IPS-15b (cell line): Measurements from ENCODE around the gene UBE3D.

ENCODE experiments used
- H3K27me3 ChIP-seq: one replicate; pipeline ENCODE4 v1.6.1; 2013; ENCODE audit warnings: low read length; ENCODE audit not compliant: control insufficient read depth, insufficient read depth
- H3K36me3 ChIP-seq: one replicate; pipeline ENCODE4 v1.6.1; 2013; ENCODE audit warnings: low read length; ENCODE audit not compliant: control insufficient read depth, insufficient read depth
- H3K4me1 ChIP-seq: one replicate; pipeline ENCODE4 v1.6.1; 2013; ENCODE audit warnings: mild to moderate bottlenecking, low read length; ENCODE audit not compliant: control insufficient read depth, insufficient read depth
- H3K4me3 ChIP-seq: one replicate; pipeline ENCODE4 v1.5.1; 2013; ENCODE audit warnings: low read depth, low read length
- H3K9ac ChIP-seq: one replicate; pipeline ENCODE4 v1.6.1; 2013; ENCODE audit warnings: low read depth, mild to moderate bottlenecking, low read length
- H3K9me3 ChIP-seq: one replicate; pipeline ENCODE4 v1.6.1; 2013; ENCODE audit warnings: mild to moderate bottlenecking, low read length; ENCODE audit not compliant: control insufficient read depth, insufficient read depth

Gene UBE3D

DNA sequence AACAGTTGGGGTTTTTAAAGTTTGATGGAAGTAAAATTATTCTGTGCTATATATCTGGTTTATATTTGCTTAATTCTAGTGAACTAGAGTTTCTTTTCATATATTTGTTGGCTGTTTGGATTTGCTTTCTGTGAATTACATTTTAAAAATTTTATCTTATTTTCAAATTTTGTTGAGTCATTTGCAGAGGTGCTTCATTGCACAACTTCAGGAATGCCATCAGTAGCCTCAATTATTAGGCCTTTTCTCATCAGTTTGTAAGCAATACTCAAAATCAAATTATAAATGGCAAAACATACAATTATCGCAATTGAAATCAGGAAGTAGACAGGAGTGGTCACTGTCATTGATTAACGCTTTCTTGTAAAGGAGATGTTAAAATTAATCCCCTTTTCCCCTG, 96.9 kb downstream of the UBE3D start:
- H3K36me3 ChIP-seq = no peaks in the 10 kb centered on the region
- H3K9ac ChIP-seq = no peak overlapping the region
- no peak overlapping the region for H3K4me3 ChIP-seq
- H3K9me3 ChIP-seq = no peaks in the 10 kb centered on the region
- H3K27me3 ChIP-seq = no peaks in the 10 kb centered on the region
- H3K4me1 ChIP-seq = no peaks in the 10 kb centered on the region

- no peaks in the 10 kb centered on the region for H3K9me3 ChIP-seq
- H3K4me1 ChIP-seq = peaks cover 6% of the 10 kb centered on the region
- no peak overlapping the region for H3K9ac ChIP-seq
- H3K27me3 ChIP-seq = no peaks in the 10 kb centered on the region
- H3K4me3 ChIP-seq = no peak overlapping the region
- no peaks in the 10 kb centered on the region for H3K36me3 ChIP-seq
These were observed 102.3 kb downstream of the UBE3D start for GRCh38 chr6:82963191-82963925.

DNA sequence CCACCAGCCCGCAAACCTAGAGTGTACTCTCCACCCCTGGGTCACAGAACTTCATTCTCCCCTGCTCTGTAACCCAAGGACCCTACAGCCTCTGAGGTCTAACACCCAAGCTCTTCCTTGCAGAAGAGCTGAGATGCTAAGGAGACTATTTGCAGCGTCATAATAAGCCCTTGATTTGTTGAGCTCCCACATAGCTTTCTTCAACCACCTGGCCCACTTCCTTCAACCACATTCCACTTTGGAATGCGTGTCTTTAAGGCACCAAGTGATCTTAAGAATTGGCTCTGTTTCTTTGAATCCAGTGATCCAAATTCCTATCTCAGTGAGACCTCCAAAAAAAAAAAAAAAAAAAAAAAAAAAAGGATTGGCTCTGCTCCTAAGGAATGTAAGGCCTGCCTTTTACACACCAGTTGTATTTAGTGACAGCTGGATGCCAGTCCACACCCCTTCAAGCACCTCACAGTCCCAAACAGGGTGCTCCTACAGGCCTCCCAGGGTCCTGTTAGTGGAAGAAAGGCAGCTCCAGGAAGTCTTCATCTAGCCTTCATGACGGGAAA, 106.2 kb downstream of the UBE3D start:
- no peaks in the 10 kb centered on the region for H3K36me3 ChIP-seq
- no peak overlapping the region for H3K4me3 ChIP-seq
- H3K9ac ChIP-seq = no peak overlapping the region
- no peaks in the 10 kb centered on the region for H3K9me3 ChIP-seq
- H3K27me3 ChIP-seq = no peaks in the 10 kb centered on the region
- peaks cover 6% of the 10 kb centered on the region for H3K4me1 ChIP-seq

DNA sequence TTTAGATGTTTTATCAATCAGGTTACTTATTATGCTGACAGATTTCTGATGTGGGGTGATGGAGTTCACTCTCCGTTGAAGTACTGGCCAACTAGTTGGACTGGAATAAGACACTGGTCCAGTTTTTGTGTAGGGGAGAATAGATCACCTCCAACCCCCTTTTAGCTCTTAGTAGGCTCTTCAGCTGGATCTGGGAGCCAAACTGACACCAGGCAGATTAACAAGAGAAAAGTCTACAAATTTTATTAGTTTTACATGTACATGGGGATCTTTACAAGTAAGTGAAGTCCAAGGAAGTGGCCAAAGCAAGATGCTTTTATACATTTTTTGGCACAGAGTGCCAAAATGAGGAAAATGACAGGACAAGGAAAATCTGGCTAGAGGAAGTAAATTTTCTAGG, 107.1 kb downstream of the UBE3D start:
- Histone ChIP-seq H3K9me3 (no peaks in the 10 kb centered on the region), H3K9ac (no peak overlapping the region), H3K27me3 (no peaks in the 10 kb centered on the region), H3K4me1 (peaks cover 6% of the 10 kb centered on the region), H3K4me3 (no peak overlapping the region), H3K36me3 (no peaks in the 10 kb centered on the region)

- Histone ChIP-seq H3K27me3 (no peaks in the 10 kb centered on the region), H3K4me3 (no peak overlapping the region), H3K9me3 (no peaks in the 10 kb centered on the region), H3K4me1 (peaks cover 6% of the 10 kb centered on the region), H3K9ac (no peak overlapping the region), H3K36me3 (no peaks in the 10 kb centered on the region)
These were observed 107.8 kb downstream of the UBE3D start for GRCh38 chr6:82957868-82958245.

DNA sequence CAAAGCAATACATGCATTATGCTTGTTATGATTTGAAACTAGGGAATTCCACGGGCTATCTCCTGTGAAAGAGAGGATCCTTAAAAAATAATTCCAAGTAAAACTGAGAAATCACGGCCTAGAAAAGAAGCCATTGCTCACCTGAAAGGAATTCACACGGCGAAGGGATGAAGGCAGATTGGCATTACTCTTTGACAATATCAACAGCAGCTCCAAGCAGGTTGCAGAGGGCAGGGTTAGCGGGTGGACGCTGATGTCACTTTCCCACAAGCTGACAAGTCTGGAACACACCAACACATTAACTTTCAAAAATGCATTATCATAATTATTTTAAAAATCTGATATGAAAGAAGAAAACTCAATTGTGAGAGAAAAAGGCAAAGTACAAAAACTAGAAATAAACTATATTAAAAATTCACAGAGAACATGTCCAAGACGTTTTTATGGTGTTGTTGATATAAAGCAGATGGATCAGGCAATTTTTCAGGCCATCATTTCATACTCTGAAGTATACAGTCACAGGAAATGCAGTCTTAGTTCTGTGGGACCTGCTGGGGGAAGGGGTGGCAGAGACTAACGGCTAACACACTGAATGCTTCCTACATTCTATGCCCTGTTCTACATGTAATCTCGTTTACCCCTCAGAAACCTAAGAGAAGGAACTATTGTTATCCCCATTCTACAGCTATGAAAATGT, 108.3 kb downstream of the UBE3D start:
- H3K4me3 ChIP-seq = no peak overlapping the region

DNA sequence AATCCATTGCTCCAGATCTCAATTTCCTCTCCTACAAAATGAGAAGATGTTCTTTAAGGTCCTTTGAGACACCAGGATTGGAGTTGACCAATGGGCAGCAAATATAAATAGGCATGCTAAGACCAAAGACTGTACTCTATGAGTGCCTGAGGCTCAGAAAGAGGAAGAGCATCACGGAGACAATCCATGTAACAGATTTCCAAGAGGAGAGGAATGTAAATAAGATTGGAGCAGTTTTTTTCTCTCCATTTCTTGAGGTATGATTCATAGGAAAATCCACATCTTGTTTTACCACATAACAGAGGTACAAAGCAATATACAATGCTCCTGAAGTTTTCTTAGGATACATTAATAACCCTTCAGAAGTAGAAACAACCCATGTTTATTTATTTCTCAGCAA, 109.8 kb downstream of the UBE3D start:
- no peak overlapping the region for H3K4me3 ChIP-seq
- H3K9ac ChIP-seq = no peak overlapping the region
- peaks cover 6% of the 10 kb centered on the region for H3K4me1 ChIP-seq

More for the DNA sequence above, 108.3 kb downstream of the UBE3D start:
- no peak overlapping the region for H3K9ac ChIP-seq
- no peaks in the 10 kb centered on the region for H3K9me3 ChIP-seq
- H3K36me3 ChIP-seq = no peaks in the 10 kb centered on the region
- H3K27me3 ChIP-seq = no peaks in the 10 kb centered on the region
- peaks cover 6% of the 10 kb centered on the region for H3K4me1 ChIP-seq

DNA sequence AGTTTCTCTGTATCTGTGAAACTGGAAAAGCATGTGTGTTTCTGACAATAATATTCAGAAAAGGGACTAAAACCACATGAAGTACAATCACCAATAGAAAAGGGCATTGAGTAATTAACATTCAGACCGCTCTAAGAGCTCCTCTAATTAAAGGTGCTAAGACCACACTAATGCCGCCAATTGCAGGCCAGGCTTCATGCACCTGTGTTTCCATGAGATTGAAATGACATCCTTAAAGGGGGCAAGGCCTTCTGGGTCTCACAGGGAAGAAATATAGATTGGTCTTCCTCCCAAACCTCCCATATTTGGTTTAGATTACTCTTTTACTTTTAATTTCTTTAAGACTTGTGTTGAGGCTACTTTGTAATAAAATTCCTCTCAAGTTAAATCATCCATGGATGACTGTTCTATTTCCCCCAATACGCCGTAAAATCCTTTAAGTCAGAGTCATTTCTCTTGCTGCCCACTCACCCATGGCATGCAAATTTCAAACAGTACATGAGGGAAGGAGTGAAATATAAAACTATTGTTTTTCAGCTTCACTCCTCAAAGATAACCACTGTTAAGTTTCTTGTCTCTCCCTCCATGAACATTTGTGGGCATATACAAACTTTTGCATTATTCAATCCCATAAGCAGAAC, 110.6 kb downstream of the UBE3D start:
- no peaks in the 10 kb centered on the region for H3K9me3 ChIP-seq
- H3K4me3 ChIP-seq = no peak overlapping the region
- no peaks in the 10 kb centered on the region for H3K27me3 ChIP-seq
- H3K36me3 ChIP-seq = no peaks in the 10 kb centered on the region
- H3K4me1 ChIP-seq = peaks cover 5% of the 10 kb centered on the region
- H3K9ac ChIP-seq = no peak overlapping the region

More for the DNA sequence above, 109.8 kb downstream of the UBE3D start:
- Histone ChIP-seq H3K27me3 (no peaks in the 10 kb centered on the region), H3K36me3 (no peaks in the 10 kb centered on the region), H3K9me3 (no peaks in the 10 kb centered on the region)

GRCh38 chr6:82954356-82954755, 111.3 kb downstream of the UBE3D start:
- Histone ChIP-seq H3K9me3 (no peaks in the 10 kb centered on the region), H3K27me3 (no peaks in the 10 kb centered on the region), H3K4me3 (no peak overlapping the region), H3K9ac (no peak overlapping the region), H3K4me1 (no peaks in the 10 kb centered on the region), H3K36me3 (no peaks in the 10 kb centered on the region)

GRCh38 chr6:82953871-82954270, 111.8 kb downstream of the UBE3D start:
- no peak overlapping the region for H3K9ac ChIP-seq
- no peaks in the 10 kb centered on the region for H3K4me1 ChIP-seq
- no peak overlapping the region for H3K4me3 ChIP-seq
- H3K36me3 ChIP-seq = no peaks in the 10 kb centered on the region
- no peaks in the 10 kb centered on the region for H3K27me3 ChIP-seq
- no peaks in the 10 kb centered on the region for H3K9me3 ChIP-seq

DNA sequence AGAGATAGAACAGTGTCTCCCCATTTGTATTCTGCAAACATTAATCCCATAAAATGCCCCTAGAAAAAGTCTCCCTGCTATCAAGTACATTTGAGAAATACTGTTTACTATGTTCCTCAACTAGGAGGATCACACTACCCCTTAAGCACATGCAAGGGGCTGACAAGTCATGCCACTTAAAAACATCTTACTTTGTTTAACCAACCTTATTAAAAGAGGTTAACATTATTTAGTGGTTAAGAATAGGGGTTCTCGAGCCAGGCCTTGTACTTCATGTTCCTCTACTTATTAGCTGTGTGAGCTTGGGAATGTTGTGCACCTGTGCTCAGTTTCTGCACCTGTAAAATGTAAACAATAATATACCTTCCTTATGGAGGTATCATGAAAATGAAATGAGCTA, 113.7 kb downstream of the UBE3D start:
- Histone ChIP-seq H3K27me3 (no peaks in the 10 kb centered on the region), H3K4me1 (no peaks in the 10 kb centered on the region), H3K4me3 (no peak overlapping the region), H3K9ac (no peak overlapping the region), H3K36me3 (no peaks in the 10 kb centered on the region), H3K9me3 (no peaks in the 10 kb centered on the region)
